ENCODE measurements around the gene SCN7A. TPM values are rescaled to one million over a fixed set of nuclear protein-coding genes. Genes with fewer than 3 reads are reported as not detected.
"Not testable (repeated sequence)": the region's sequence is repeated elsewhere in the genome, so short reads cannot be mapped to it uniquely, and the experiment has no call there.

Gene SCN7A
- total RNA-seq, 2 experiments from 2014 or later: not detected

- peaks cover 43% of the 10 kb centered on the region for H3K27me3 Mint-ChIP-seq
- no peak overlapping the region for H3K4me3 Mint-ChIP-seq
- POLR2A ChIA-PET: no interaction called here
- no peak for ATAC-seq (ENCODE audit: low read depth)
- DNase-seq: no peak
- peaks cover 10% of the 10 kb centered on the region for H3K4me1 Mint-ChIP-seq
- no peaks in the 10 kb centered on the region for H3K36me3 Mint-ChIP-seq
- H3K27ac Mint-ChIP-seq: no peak overlapping the region
- no peaks in the 10 kb centered on the region for H3K9me3 Mint-ChIP-seq
Observed at GRCh38 chr2:166373539-166373938, 120.5 kb downstream of the SCN7A start.

DNA sequence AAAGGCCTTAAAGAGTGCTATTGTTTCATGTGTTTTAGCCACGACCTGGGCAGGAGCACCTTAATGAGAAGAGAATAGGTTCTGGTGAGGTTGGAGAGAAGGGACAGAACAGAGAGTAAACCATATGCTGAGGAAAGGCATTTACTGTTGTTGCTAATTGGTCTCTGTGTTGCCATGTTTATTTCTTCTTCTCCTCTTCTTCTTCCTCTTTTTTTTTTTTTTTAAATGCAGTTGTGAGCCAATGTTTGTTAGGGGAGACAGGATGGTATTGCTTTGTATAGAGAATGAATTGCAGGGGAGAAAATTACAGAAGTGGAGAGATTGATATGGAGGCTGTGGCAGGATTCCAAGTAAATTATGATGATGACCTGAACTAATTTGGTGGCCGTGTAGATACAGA is 120.9 kb downstream of the SCN7A start:
- ATAC-seq (ENCODE audit: low read depth): no peak
- POLR2A ChIA-PET: no interaction called here
- H3K4me1 Mint-ChIP-seq: peaks cover 10% of the 10 kb centered on the region
- peaks cover 40% of the 10 kb centered on the region for H3K27me3 Mint-ChIP-seq
- H3K36me3 Mint-ChIP-seq: no peaks in the 10 kb centered on the region
- H3K4me3 Mint-ChIP-seq: no peak overlapping the region
- H3K27ac Mint-ChIP-seq: no peak overlapping the region
- DNase-seq: no peak
- H3K9me3 Mint-ChIP-seq: no peaks in the 10 kb centered on the region

DNA sequence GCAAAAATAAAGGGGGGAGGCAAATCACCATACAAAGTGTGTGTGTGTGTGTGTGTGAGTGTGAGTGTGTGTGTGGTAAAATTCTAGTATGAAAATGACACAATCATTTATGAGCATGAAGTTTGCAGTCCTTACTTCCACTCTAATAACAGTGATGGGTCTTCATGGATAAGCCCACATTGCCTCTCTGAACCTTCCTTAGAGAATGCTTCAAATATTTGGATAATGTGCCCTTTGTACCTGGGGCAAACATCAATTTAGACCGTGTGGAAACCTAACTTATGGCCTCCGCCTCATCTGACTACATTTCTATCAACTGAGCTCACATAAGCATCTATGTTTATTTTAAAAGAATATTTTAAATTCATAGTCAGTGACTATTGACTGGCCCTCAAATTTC is 122.0 kb downstream of the SCN7A start:
- peaks cover 31% of the 10 kb centered on the region for H3K27me3 Mint-ChIP-seq
- POLR2A ChIA-PET: no interaction called here
- H3K9me3 Mint-ChIP-seq: no peaks in the 10 kb centered on the region
- DNase-seq (no peak), ATAC-seq (ENCODE audit: low read depth) (no peak)
- H3K4me3 Mint-ChIP-seq: no peak overlapping the region
- H3K27ac Mint-ChIP-seq: no peak overlapping the region
- H3K36me3 Mint-ChIP-seq: no peaks in the 10 kb centered on the region
- peaks cover 10% of the 10 kb centered on the region for H3K4me1 Mint-ChIP-seq

GRCh38 chr2:166365803-166366420 is 128.1 kb downstream of the SCN7A start:
- Mint-ChIP-seq H3K27me3 (peaks cover 2% of the 10 kb centered on the region), H3K9me3 (no peaks in the 10 kb centered on the region), H3K4me1 (no peaks in the 10 kb centered on the region), H3K4me3 (no peak overlapping the region), H3K36me3 (no peaks in the 10 kb centered on the region), H3K27ac (no peak overlapping the region)
- ATAC-seq (ENCODE audit: low read depth): no peak
- no peak for DNase-seq
- POLR2A ChIA-PET: no interaction called here

- Mint-ChIP-seq H3K4me1 (no peaks in the 10 kb centered on the region), H3K36me3 (no peaks in the 10 kb centered on the region), H3K27me3 (peaks cover 2% of the 10 kb centered on the region), H3K27ac (no peak overlapping the region), H3K9me3 (no peaks in the 10 kb centered on the region), H3K4me3 (no peak overlapping the region)
- POLR2A ChIA-PET: no interaction called here
- ATAC-seq (ENCODE audit: low read depth) (no peak), DNase-seq (no peak)
Observed at GRCh38 chr2:166365239-166365638, 128.8 kb downstream of the SCN7A start.

- Mint-ChIP-seq H3K36me3 (no peaks in the 10 kb centered on the region), H3K27me3 (peaks cover 2% of the 10 kb centered on the region), H3K4me1 (no peaks in the 10 kb centered on the region), H3K4me3 (no peak overlapping the region), H3K9me3 (no peaks in the 10 kb centered on the region), H3K27ac (no peak overlapping the region)
- ATAC-seq (ENCODE audit: low read depth): no peak
- POLR2A ChIA-PET: no interaction called here
- DNase-seq: no peak
Observed at GRCh38 chr2:166364476-166365161, 129.4 kb downstream of the SCN7A start.

GRCh38 chr2:166361351-166362153 is 132.5 kb downstream of the SCN7A start:
- H3K27ac Mint-ChIP-seq: no peak overlapping the region
- no peaks in the 10 kb centered on the region for H3K36me3 Mint-ChIP-seq
- no peak for ATAC-seq (ENCODE audit: low read depth)
- no peaks in the 10 kb centered on the region for H3K4me1 Mint-ChIP-seq
- no peak for DNase-seq
- H3K9me3 Mint-ChIP-seq: no peaks in the 10 kb centered on the region
- POLR2A ChIA-PET: no interaction called here
- peaks cover 2% of the 10 kb centered on the region for H3K27me3 Mint-ChIP-seq
- no peak overlapping the region for H3K4me3 Mint-ChIP-seq

DNA sequence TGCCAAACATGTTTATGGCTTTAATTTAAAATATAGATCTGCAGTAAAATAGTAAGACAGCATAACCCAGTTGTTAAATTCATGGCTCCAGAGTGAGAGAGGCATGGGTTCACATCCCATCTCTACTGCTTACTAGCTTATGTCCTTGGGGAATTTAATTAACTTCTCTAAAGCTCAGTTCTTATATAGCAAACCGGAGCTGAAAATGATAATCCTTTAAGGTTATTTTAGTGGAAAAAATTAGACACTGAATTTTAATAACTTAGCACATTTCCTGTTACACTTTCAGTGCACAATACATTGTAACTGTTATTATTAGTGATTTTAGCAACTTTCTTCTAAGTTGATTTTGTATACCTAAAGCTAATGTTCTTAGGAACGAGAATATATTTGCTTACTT is 133.1 kb downstream of the SCN7A start:
- Mint-ChIP-seq H3K4me3 (no peak overlapping the region), H3K27ac (no peak overlapping the region), H3K4me1 (no peaks in the 10 kb centered on the region), H3K36me3 (no peaks in the 10 kb centered on the region), H3K9me3 (no peaks in the 10 kb centered on the region), H3K27me3 (peaks cover 2% of the 10 kb centered on the region)
- ATAC-seq (ENCODE audit: low read depth) (no peak), DNase-seq (no peak)
- POLR2A ChIA-PET: no interaction called here

GRCh38 chr2:166360426-166360825 is 133.6 kb downstream of the SCN7A start:
- POLR2A ChIA-PET: no interaction called here
- H3K4me1 Mint-ChIP-seq: no peaks in the 10 kb centered on the region
- ATAC-seq (ENCODE audit: low read depth) (no peak), DNase-seq (no peak)
- H3K9me3 Mint-ChIP-seq: no peaks in the 10 kb centered on the region
- no peak overlapping the region for H3K27ac Mint-ChIP-seq
- H3K36me3 Mint-ChIP-seq: no peaks in the 10 kb centered on the region
- no peak overlapping the region for H3K4me3 Mint-ChIP-seq
- no peaks in the 10 kb centered on the region for H3K27me3 Mint-ChIP-seq

- H3K27ac Mint-ChIP-seq; DNase-seq; H3K9me3 Mint-ChIP-seq; H3K4me3 Mint-ChIP-seq; POLR2A ChIA-PET; H3K4me1 Mint-ChIP-seq; H3K27me3 Mint-ChIP-seq; ATAC-seq (ENCODE audit: low read depth); H3K36me3 Mint-ChIP-seq: not testable (repeated sequence)
Observed at GRCh38 chr2:166357950-166358321, 136.1 kb downstream of the SCN7A start.

DNA sequence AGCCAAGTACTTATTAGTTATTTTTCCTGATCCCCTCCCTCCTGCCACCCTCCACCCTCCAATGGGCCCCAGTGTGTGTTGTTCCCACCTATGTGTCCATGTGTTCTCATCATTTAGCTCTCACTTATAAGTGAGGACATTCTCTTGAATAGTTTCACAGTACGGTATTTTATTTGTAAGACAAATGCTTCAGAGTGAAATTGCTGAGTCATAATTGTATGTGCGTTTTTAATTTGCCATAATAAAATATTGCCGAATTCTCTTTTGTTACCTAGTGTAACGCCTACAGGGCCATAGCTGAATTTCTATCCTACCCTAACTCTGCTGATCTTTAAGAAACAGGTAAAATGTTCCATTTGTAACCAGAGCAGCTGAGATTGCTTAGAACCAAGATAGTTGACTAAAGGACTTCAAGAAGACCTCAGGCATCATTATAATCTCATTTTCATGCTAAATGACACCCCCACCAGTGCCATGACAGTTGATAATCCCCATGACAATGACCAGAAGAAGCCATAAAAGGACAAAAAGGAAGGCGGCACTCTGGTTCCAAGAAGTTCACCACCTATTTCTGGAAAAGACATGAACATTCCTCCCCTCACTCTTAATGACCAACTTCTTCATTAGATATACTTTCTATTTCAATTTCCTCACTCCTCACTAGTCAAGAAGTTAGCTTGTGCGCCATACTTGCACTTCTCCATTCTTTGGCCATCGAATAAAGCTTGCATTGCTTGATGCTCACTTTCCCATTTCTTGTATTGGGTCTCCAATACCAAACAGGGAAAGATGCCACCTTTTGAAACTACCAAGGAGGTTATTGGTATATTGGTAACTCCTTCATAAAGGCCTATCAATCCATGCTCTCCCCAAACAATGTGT is 136.7 kb downstream of the SCN7A start:
- no peak for DNase-seq
- no peaks in the 10 kb centered on the region for H3K27me3 Mint-ChIP-seq
- H3K9me3 Mint-ChIP-seq: no peaks in the 10 kb centered on the region
- ATAC-seq (ENCODE audit: low read depth): no peak
- H3K36me3 Mint-ChIP-seq: no peaks in the 10 kb centered on the region
- no peaks in the 10 kb centered on the region for H3K4me1 Mint-ChIP-seq
- H3K4me3 Mint-ChIP-seq: no peak overlapping the region
- POLR2A ChIA-PET: no interaction called here
- H3K27ac Mint-ChIP-seq: no peak overlapping the region

Measured in activated naive CD8-positive, alpha-beta T cell treated with anti-CD3 and anti-CD28 coated beads, Interleukin-2, amount 10 ng/mL, durations not matched to agents 7 days and 5 days (primary cell).